Neural cell (in vitro differentiated cells): ENCODE measurements around the gene RBM34. TPM values are rescaled to one million over a fixed set of nuclear protein-coding genes. Genes with fewer than 3 reads are reported as not detected.

Source experiments
- H2AFZ ChIP-seq: fragments of 200-600, 300-800 bp; sonication (generic), shearing (Covaris generic); 2 replicates; pipeline ENCODE4 v1.6.0; 2014; ENCODE audit warnings: low read depth, mild to moderate bottlenecking, antibody characterized with exemption, low read length, moderate library complexity
- H3F3A ChIP-seq: fragments of 200-600 bp; shearing (Covaris generic); 2 replicates; pipeline ENCODE4 v1.6.1; 2016; ENCODE audit warnings: mild to moderate bottlenecking, moderate library complexity, mixed read lengths, antibody characterized with exemption, low read length; ENCODE audit not compliant: insufficient read depth, poor library complexity, severe bottlenecking
- H3K27ac ChIP-seq: fragments of 200-600, 300-800 bp; sonication (generic), shearing (Covaris generic); 2 replicates; pipeline ENCODE4 v1.5.1; 2014; ENCODE audit warnings: mild to moderate bottlenecking, low read length, moderate library complexity
- H3K27me3 ChIP-seq: fragments of 300-800, 200-600 bp; sonication (generic), shearing (Covaris generic); 2 replicates; pipeline ENCODE4 v1.6.0; 2014; ENCODE audit warnings: mild to moderate bottlenecking, low read depth, low read length, moderate library complexity; ENCODE audit not compliant: insufficient read depth
- H3K36me3 ChIP-seq: fragments of 300-800, 200-600 bp; sonication (generic), shearing (Covaris generic); 2 replicates; pipeline ENCODE4 v1.5.1; 2014; ENCODE audit warnings: mild to moderate bottlenecking, antibody characterized with exemption, low read length, moderate library complexity; ENCODE audit not compliant: insufficient read depth
- H3K4me2 ChIP-seq: fragments of 300-800, 200-600 bp; sonication (generic), shearing (Covaris generic); 2 replicates; pipeline ENCODE4 v1.6.0; 2014; ENCODE audit warnings: mild to moderate bottlenecking, low read length
- H3K4me3 ChIP-seq: fragments of 300-800, 200-600 bp; sonication (generic), shearing (Covaris generic); 2 replicates; pipeline ENCODE4 v1.5.1; 2014; ENCODE audit warnings: mild to moderate bottlenecking, low read length, moderate library complexity
- H3K79me2 ChIP-seq: fragments of 200-600 bp; shearing (Covaris generic); replicated peaks from 2 replicates; pipeline ENCODE4 v1.6.0; 2014; ENCODE audit warnings: mild to moderate bottlenecking, low read length, moderate library complexity; ENCODE audit not compliant: insufficient read depth
- H3K9ac ChIP-seq: fragments of 300-800, 200-600 bp; sonication (generic), shearing (Covaris generic); 2 replicates; pipeline ENCODE4 v1.6.1; 2016; ENCODE audit warnings: mild to moderate bottlenecking, low read length, mixed read lengths
- H3K9me2 ChIP-seq: fragments of 200-600 bp; shearing (Covaris generic); 2 replicates; pipeline ENCODE4 v1.6.1; 2016; ENCODE audit warnings: mild to moderate bottlenecking, low read length, mixed read lengths; ENCODE audit not compliant: insufficient read depth
- H3K9me3 ChIP-seq: fragments of 200-600, 300-800 bp; sonication (generic), shearing (Covaris generic); 2 replicates; pipeline ENCODE4 v1.6.1; 2016; ENCODE audit warnings: mild to moderate bottlenecking, mixed run types, low read length, moderate library complexity, mixed read lengths
- H4K20me1 ChIP-seq: fragments of 200-600 bp; shearing (Covaris generic); 2 replicates; pipeline ENCODE4 v1.6.1; 2016; ENCODE audit warnings: mild to moderate bottlenecking, mixed run types; ENCODE audit not compliant: insufficient read depth
- EP300 ChIP-seq: fragments of 450-650 bp; conservative IDR thresholded peaks from 2 replicates; pipeline ENCODE4 v1.6.1; 2014; ENCODE audit warnings: antibody characterized with exemption, mild to moderate bottlenecking, moderate library complexity; ENCODE audit not compliant: poor library complexity, severe bottlenecking
- EZH2 ChIP-seq: fragments of 200-600, 300-800 bp; shearing (Covaris generic), sonication (generic); IDR thresholded peaks from 2 replicates; pipeline ENCODE4 v1.6.1; 2014; ENCODE audit warnings: antibody characterized with exemption, low read length, borderline replicate concordance, mild to moderate bottlenecking; ENCODE audit not compliant: insufficient read depth, poor library complexity, severe bottlenecking
- MXI1 ChIP-seq: fragments of 450-650 bp; conservative IDR thresholded peaks from 2 replicates; pipeline ENCODE4 v1.6.1; 2014; ENCODE audit warnings: antibody characterized with exemption, mild to moderate bottlenecking; ENCODE audit not compliant: poor library complexity, severe bottlenecking
- POLR2AphosphoS5 ChIP-seq: IDR thresholded peaks from 2 replicates; pipeline ENCODE4 v1.6.1; 2012
- RAD21 ChIP-seq: fragments of 450-650 bp; conservative IDR thresholded peaks from 2 replicates; pipeline ENCODE4 v1.6.1; 2014; ENCODE audit warnings: antibody characterized with exemption, mild to moderate bottlenecking, moderate library complexity
- REST ChIP-seq: IDR thresholded peaks from 2 replicates; pipeline ENCODE4 v1.6.1; 2012; ENCODE audit warnings: borderline replicate concordance
- SMC3 ChIP-seq: fragments of 450-650 bp; conservative IDR thresholded peaks from 2 replicates; pipeline ENCODE4 v1.6.1; 2014; ENCODE audit warnings: antibody characterized with exemption, mild to moderate bottlenecking, moderate library complexity; ENCODE audit not compliant: poor library complexity
- TAF1 ChIP-seq: IDR thresholded peaks from 2 replicates; pipeline ENCODE4 v1.6.1; 2012; ENCODE audit warnings: low read depth
- polyA plus RNA-seq: library from polyadenylated mRNA; depleted of rRNA; stranded (reverse); fragments of >200 nt; gene quantifications from 2 replicates; pipeline ENCODE4 v1.2.3, GENCODE V29; 2014
- TF ChIP-seq, protein P1 (sequence below): fragments of 450-650 bp; IDR thresholded peaks from 2 replicates; pipeline ENCODE4 v1.5.1; 2014; ENCODE audit warnings: antibody characterized with exemption, mild to moderate bottlenecking, moderate library complexity; ENCODE audit not compliant: poor library complexity, severe bottlenecking

Gene RBM34
- polyA plus RNA-seq, 1 donor from 2014 or later = 128 TPM

DNA sequence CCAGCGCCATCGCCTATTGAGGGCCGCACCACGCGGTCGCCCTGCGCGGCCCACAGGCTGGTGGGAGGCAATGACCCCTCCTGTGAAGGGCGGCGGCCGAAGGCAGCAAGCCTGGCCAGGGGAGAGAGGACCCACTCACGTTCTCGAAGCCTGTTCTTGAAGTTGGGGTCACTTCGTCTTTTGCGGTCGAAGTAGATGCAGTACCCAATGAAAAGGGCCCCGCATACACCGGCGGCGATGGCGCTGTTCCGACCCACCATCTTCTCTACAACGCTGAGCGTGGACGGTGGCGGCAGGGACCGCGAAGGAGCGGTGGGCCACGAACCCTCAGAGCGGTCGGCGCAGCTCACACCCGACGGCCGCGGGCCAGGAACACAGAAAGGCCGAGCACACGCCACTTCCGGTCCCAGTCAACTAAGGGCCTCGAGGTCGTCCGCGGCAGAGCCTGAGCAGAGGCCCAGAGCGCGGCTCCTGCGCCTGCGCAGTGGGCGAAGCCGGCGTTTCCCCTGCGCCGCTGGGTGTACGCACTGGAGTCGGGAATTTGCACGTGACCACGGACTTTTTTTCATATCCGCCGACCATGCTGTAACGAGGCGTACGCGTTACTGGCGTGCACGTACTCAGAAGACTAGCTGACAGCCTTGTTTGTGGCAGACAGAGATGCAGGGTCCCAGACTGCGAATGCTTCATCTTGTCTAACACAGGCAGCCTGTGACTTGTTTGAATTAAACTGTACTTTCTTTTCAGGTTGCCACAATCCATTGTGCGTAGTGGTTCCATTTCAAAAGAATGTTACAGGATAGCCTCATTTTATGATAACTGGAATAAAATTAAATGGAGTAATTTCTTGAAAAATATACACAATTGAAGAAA is 32.4 kb downstream of the RBM34 start, which contains the start of gene TOMM20:
TSS of gene TOMM20 (minus strand) at position 382 of the 873 bp plus-strand sequence. CDS start at position 260, 122 bp downstream.
- Histone ChIP-seq H3K4me3 (peak within 1 kb of the TSS; percentile 69), H3K9me3 (no peaks in the 10 kb centered on the region), H3K36me3 (no peaks in the 10 kb centered on the region), H2AFZ (peak within 1 kb of the TSS; percentile 96), H3K79me2 (peaks cover 48% of the 10 kb centered on the region), H3F3A (no peaks in the 10 kb centered on the region), H3K27ac (peak within 1 kb of the TSS; percentile 97), H3K4me2 (peak within 1 kb of the TSS; percentile 99), H4K20me1 (no peaks in the 10 kb centered on the region), H3K27me3 (no peaks in the 10 kb centered on the region), H3K9ac (peak within 1 kb of the TSS; percentile 89), H3K9me2 (no peaks in the 10 kb centered on the region)
- no peak for TF ChIP-seq EZH2
- TF ChIP-seq REST = peak; percentile 71
- TF ChIP-seq TAF1 = peak; percentile 89
- TF ChIP-seq EP300 = peak; percentile 83
- no peak for TF ChIP-seq RAD21
- peak; percentile 93 for TF ChIP-seq MXI1
- peak; percentile 96 for TF ChIP-seq POLR2AphosphoS5
- TF ChIP-seq SMC3 = peak; percentile 44
- TF ChIP-seq, protein P1, sequence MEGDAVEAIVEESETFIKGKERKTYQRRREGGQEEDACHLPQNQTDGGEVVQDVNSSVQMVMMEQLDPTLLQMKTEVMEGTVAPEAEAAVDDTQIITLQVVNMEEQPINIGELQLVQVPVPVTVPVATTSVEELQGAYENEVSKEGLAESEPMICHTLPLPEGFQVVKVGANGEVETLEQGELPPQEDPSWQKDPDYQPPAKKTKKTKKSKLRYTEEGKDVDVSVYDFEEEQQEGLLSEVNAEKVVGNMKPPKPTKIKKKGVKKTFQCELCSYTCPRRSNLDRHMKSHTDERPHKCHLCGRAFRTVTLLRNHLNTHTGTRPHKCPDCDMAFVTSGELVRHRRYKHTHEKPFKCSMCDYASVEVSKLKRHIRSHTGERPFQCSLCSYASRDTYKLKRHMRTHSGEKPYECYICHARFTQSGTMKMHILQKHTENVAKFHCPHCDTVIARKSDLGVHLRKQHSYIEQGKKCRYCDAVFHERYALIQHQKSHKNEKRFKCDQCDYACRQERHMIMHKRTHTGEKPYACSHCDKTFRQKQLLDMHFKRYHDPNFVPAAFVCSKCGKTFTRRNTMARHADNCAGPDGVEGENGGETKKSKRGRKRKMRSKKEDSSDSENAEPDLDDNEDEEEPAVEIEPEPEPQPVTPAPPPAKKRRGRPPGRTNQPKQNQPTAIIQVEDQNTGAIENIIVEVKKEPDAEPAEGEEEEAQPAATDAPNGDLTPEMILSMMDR = peak; percentile 65

- TF ChIP-seq MXI1 = no peak
- TF ChIP-seq EZH2 = no peak
- TF ChIP-seq REST = no peak
- H3K79me2 ChIP-seq = peaks cover 51% of the 10 kb centered on the region
- H2AFZ ChIP-seq = peak overlapping the region; percentile 96
- H3K4me3 ChIP-seq = peak overlapping the region; percentile 69
- H3K9ac ChIP-seq = peak overlapping the region; percentile 89
- H3F3A ChIP-seq = no peaks in the 10 kb centered on the region
- no peaks in the 10 kb centered on the region for H3K36me3 ChIP-seq
- peak overlapping the region; percentile 98 for H3K4me2 ChIP-seq
- peak overlapping the region; percentile 97 for H3K27ac ChIP-seq
- no peaks in the 10 kb centered on the region for H3K9me2 ChIP-seq
- no peaks in the 10 kb centered on the region for H3K9me3 ChIP-seq
- H3K27me3 ChIP-seq = no peaks in the 10 kb centered on the region
- no peaks in the 10 kb centered on the region for H4K20me1 ChIP-seq
These were observed 33.2 kb downstream of the RBM34 start for GRCh38 chr1:235127732-235128455.
